NB4 (cell line): Measurements from ENCODE around the gene FOXP2.

Experiments used
- CTCF ChIP-seq: IDR thresholded peaks from one replicate; pipeline ENCODE4 v1.5.1; 2012; ENCODE audit warnings: low read depth, low read length
- MYC ChIP-seq: IDR thresholded peaks from 2 replicates; pipeline ENCODE4 v1.6.1; 2011; ENCODE audit warnings: low read depth, low read length
- POLR2A ChIP-seq: IDR thresholded peaks from 2 replicates; pipeline ENCODE4 v1.6.1; 2011; ENCODE audit warnings: mild to moderate bottlenecking; ENCODE audit not compliant: insufficient read length; ENCODE audit errors: extremely low read depth

- no peak for TF ChIP-seq CTCF
- no peak for TF ChIP-seq POLR2A
- no peak for TF ChIP-seq MYC
Observed at GRCh38 chr7:114588506-114588905, 173.9 kb downstream of the FOXP2 start.
